ENCODE results near the gene AMER3. TPM values are rescaled to one million over a fixed set of nuclear protein-coding genes. Genes with fewer than 3 reads are reported as not detected.

The AMER3 gene
- total and polyA plus RNA-seq, 4 donors = not detected

DNA sequence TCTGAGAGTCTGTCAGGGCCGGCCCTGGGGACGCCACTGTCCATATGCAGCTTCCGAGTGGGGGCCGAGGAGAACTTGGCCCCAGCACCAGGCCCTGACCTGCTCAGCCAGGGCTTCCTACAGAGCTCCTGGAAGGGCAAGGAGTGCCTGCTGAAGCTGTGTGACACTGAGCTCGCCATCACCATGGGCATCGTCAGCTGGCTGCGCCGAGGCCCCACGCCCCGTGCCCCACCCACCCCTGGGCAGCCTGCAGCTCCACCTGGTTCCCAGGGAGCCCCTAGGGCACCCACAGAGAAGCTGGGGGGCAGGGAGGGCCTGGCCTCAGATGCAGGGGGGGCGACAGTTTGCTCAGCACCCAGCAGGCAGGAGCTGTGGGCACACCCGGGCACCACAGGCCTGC is 8.1 kb downstream of the AMER3 start:
- DNase-seq (ENCODE audit: low spot score) = no peak
- Histone ChIP-seq H3K27me3 (ENCODE audit: control insufficient read depth in 4 of 4, insufficient read depth in 4 of 4, low read length in 3 of 4) (peaks cover 0 to 4% (median 0%) of the 10 kb centered on the region in 4 donors), H3K36me3 (ENCODE audit: control insufficient read depth in 4 of 4, insufficient read depth in 3 of 4, low read depth in 1 of 4, low read length in 3 of 4) (no peaks in the 10 kb centered on the region), H3K9ac (ENCODE audit: low read depth in 1 of 2, low read length in 2 of 2) (no peak overlapping the region), H3K4me1 (ENCODE audit: control insufficient read depth in 4 of 4, insufficient read depth in 4 of 4, low read length in 3 of 4) (no peaks in the 10 kb centered on the region), H3K4me3 (ENCODE audit: low read depth in 1 of 3, low read length in 3 of 3) (no peak overlapping the region), H3K27ac (ENCODE audit: low read depth in 1 of 2, low read length in 2 of 2) (no peak overlapping the region), H3K9me3 (ENCODE audit: control insufficient read depth in 4 of 4, low read length in 3 of 4) (no peaks in the 10 kb centered on the region)
- no peak for TF ChIP-seq RAD21 (IDR thresholded peaks at IDR 0.05)
- TF ChIP-seq TAF1 (conservative IDR thresholded peaks at IDR 0.05) = no peak
- TF ChIP-seq SP1 (IDR thresholded peaks at IDR 0.05) = no peak
- TF ChIP-seq, protein P1, sequence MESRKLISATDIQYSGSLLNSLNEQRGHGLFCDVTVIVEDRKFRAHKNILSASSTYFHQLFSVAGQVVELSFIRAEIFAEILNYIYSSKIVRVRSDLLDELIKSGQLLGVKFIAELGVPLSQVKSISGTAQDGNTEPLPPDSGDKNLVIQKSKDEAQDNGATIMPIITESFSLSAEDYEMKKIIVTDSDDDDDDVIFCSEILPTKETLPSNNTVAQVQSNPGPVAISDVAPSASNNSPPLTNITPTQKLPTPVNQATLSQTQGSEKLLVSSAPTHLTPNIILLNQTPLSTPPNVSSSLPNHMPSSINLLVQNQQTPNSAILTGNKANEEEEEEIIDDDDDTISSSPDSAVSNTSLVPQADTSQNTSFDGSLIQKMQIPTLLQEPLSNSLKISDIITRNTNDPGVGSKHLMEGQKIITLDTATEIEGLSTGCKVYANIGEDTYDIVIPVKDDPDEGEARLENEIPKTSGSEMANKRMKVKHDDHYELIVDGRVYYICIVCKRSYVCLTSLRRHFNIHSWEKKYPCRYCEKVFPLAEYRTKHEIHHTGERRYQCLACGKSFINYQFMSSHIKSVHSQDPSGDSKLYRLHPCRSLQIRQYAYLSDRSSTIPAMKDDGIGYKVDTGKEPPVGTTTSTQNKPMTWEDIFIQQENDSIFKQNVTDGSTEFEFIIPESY (IDR thresholded peaks at IDR 0.05) = no peak
- TF ChIP-seq, protein P2, sequence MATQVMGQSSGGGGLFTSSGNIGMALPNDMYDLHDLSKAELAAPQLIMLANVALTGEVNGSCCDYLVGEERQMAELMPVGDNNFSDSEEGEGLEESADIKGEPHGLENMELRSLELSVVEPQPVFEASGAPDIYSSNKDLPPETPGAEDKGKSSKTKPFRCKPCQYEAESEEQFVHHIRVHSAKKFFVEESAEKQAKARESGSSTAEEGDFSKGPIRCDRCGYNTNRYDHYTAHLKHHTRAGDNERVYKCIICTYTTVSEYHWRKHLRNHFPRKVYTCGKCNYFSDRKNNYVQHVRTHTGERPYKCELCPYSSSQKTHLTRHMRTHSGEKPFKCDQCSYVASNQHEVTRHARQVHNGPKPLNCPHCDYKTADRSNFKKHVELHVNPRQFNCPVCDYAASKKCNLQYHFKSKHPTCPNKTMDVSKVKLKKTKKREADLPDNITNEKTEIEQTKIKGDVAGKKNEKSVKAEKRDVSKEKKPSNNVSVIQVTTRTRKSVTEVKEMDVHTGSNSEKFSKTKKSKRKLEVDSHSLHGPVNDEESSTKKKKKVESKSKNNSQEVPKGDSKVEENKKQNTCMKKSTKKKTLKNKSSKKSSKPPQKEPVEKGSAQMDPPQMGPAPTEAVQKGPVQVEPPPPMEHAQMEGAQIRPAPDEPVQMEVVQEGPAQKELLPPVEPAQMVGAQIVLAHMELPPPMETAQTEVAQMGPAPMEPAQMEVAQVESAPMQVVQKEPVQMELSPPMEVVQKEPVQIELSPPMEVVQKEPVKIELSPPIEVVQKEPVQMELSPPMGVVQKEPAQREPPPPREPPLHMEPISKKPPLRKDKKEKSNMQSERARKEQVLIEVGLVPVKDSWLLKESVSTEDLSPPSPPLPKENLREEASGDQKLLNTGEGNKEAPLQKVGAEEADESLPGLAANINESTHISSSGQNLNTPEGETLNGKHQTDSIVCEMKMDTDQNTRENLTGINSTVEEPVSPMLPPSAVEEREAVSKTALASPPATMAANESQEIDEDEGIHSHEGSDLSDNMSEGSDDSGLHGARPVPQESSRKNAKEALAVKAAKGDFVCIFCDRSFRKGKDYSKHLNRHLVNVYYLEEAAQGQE (IDR thresholded peaks at IDR 0.05) = no peak
- no peak for TF ChIP-seq JUND (IDR thresholded peaks at IDR 0.05)
- 85% methylated on average over 12 of the region's 12 CpGs for WGBS

DNA sequence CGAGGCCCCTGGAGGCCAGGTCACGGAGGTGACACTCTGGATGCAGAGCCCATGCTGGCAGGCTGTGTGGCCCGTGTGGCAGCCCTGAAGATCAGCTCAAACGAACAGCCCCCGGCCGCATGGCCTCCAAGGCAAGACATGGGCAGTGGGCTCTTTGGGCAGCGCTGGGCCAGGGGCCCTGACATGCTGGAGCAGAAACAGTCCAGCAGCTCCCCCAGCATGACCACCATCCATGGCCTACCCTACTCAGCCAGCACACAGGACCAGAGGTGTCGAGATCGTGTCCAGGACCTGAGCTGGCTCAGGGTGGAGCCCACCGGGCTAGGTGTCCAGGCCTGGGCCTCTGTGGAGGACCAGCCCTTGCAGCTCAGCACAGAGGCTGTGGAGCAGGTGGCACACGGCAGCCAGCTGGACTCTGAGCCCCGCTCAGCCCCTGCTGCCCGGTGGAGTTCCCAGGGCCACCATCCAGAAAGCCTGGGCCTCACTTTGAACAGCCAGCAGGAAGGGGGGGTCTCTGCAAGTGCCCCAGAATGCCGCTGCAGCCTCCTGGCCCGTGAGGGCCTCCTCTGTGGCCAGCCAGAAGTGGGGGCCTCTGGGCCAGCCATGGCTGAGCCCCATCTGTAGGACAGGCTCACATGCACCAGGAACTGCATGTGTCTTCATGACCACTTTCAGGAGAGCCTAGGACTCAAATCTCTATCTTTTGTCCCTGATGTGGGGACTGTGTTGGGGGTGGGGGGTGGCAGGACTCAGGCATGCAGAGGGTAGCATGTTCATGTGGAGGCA is 8.9 kb downstream of the AMER3 start:
- Histone ChIP-seq H3K9me3 (ENCODE audit: control insufficient read depth in 4 of 4, low read length in 3 of 4) (no peaks in the 10 kb centered on the region), H3K9ac (ENCODE audit: low read depth in 1 of 2, low read length in 2 of 2) (no peak overlapping the region), H3K4me1 (ENCODE audit: control insufficient read depth in 4 of 4, insufficient read depth in 4 of 4, low read length in 3 of 4) (no peaks in the 10 kb centered on the region), H3K36me3 (ENCODE audit: control insufficient read depth in 4 of 4, insufficient read depth in 3 of 4, low read depth in 1 of 4, low read length in 3 of 4) (no peaks in the 10 kb centered on the region), H3K4me3 (ENCODE audit: low read depth in 1 of 3, low read length in 3 of 3) (no peak overlapping the region), H3K27ac (ENCODE audit: low read depth in 1 of 2, low read length in 2 of 2) (no peak overlapping the region), H3K27me3 (ENCODE audit: control insufficient read depth in 4 of 4, insufficient read depth in 4 of 4, low read length in 3 of 4) (no peaks in the 10 kb centered on the region)
- WGBS = 86% methylated on average over 15 of the region's 15 CpGs
- DNase-seq (ENCODE audit: low spot score) = no peak
- TF ChIP-seq HNF4A (conservative IDR thresholded peaks at IDR 0.05) (no peak), NR2F2 (IDR thresholded peaks at IDR 0.05) (no peak), FOXA2 (IDR thresholded peaks at IDR 0.05) (no peak), FOXA1 (IDR thresholded peaks at IDR 0.05) (no peak), RAD21 (IDR thresholded peaks at IDR 0.05) (no peak), TAF1 (conservative IDR thresholded peaks at IDR 0.05) (no peak), RXRA (IDR thresholded peaks at IDR 0.05) (no peak), JUND (IDR thresholded peaks at IDR 0.05) (no peak), GABPA (IDR thresholded peaks at IDR 0.05 in 1 of 2, conservative IDR thresholded peaks at IDR 0.05 in 1 of 2) (no peak), HNF4G (IDR thresholded peaks at IDR 0.05) (no peak), EGR1 (IDR thresholded peaks at IDR 0.05; ENCODE audit: low read depth in 2 of 2) (no peak), SP1 (IDR thresholded peaks at IDR 0.05) (no peak), YY1 (IDR thresholded peaks at IDR 0.05) (no peak)
- TF ChIP-seq, protein P3, sequence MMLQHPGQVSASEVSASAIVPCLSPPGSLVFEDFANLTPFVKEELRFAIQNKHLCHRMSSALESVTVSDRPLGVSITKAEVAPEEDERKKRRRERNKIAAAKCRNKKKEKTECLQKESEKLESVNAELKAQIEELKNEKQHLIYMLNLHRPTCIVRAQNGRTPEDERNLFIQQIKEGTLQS (IDR thresholded peaks at IDR 0.05) = no peak
- TF ChIP-seq, protein P2 (IDR thresholded peaks at IDR 0.05) = no peak
- TF ChIP-seq, protein P4, sequence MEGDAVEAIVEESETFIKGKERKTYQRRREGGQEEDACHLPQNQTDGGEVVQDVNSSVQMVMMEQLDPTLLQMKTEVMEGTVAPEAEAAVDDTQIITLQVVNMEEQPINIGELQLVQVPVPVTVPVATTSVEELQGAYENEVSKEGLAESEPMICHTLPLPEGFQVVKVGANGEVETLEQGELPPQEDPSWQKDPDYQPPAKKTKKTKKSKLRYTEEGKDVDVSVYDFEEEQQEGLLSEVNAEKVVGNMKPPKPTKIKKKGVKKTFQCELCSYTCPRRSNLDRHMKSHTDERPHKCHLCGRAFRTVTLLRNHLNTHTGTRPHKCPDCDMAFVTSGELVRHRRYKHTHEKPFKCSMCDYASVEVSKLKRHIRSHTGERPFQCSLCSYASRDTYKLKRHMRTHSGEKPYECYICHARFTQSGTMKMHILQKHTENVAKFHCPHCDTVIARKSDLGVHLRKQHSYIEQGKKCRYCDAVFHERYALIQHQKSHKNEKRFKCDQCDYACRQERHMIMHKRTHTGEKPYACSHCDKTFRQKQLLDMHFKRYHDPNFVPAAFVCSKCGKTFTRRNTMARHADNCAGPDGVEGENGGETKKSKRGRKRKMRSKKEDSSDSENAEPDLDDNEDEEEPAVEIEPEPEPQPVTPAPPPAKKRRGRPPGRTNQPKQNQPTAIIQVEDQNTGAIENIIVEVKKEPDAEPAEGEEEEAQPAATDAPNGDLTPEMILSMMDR (IDR thresholded peaks at IDR 0.05; ENCODE audit: low read depth, low read length, missing input control) = no peak
- TF ChIP-seq, protein P5, sequence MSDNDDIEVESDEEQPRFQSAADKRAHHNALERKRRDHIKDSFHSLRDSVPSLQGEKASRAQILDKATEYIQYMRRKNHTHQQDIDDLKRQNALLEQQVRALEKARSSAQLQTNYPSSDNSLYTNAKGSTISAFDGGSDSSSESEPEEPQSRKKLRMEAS (IDR thresholded peaks at IDR 0.05) = no peak

Data from liver (tissue), 9 donors.